HCT116 (cell line): ENCODE measurements around the gene SIRT3. TPM values are rescaled to one million over a fixed set of nuclear protein-coding genes. Genes with fewer than 3 reads are reported as not detected.

Experiments
- ATAC-seq: fragments of 200-7000 bp; cut with Tn5 transposase; 2 replicates; pipeline ENCODE4 v1.9.1; 2020; ENCODE audit warnings: mild to moderate bottlenecking, moderate library complexity
- BruUV-seq: library from RNA; stranded (reverse); fragments of 400-500 nt; replicated peaks from 2 replicates; lab custom pipeline; 2021; lab: Mats Ljungman, UMichigan
- CTCF ChIA-PET: fragments of 300-600 bp; sonication (Branson Sonifier 250); formaldehyde crosslinking; loops from one replicate; lab custom pipeline; 2021; ENCODE audit warnings: antibody characterized with exemption; lab: Charles Lee
- POLR2A ChIA-PET: fragments of 300-600, 350-600 bp; sonication (Branson Sonifier 250); formaldehyde crosslinking; loops from one replicate; lab custom pipeline; 2021; ENCODE audit warnings: antibody characterized with exemption; lab: Charles Lee
- RAD21 ChIA-PET, 2 experiments: fragments of 300-600 bp; sonication (Branson Sonifier 250); formaldehyde crosslinking; loops; one replicate each; lab custom pipeline; 2023; ENCODE audit warnings: low total read pairs in 2 of 2; ENCODE audit not compliant: uncharacterized antibody in 2 of 2, unreplicated experiment in 2 of 2, low non-redundant PET in 1 of 2; lab: Charles Lee
- DNase-seq: peaks from one replicate; pipeline ENCODE4 v3.0.0-alpha.2; 2010; ENCODE audit warnings: low read depth, low spot score
- H2AFZ ChIP-seq: fragments of 200-600 bp; shearing (Covaris generic), sonication (generic); 2 replicates; pipeline ENCODE4 v1.6.1; 2017; ENCODE audit warnings: low read depth, mixed run types, mixed read lengths, antibody characterized with exemption, low read length; ENCODE audit not compliant: poor library complexity, severe bottlenecking
- H3K27ac ChIP-seq: 2 replicates; pipeline ENCODE4 v1.5.1; 2012; ENCODE audit warnings: low read depth, low read length
- H3K27me3 ChIP-seq: fragments of 200-600 bp; sonication (generic); 2 replicates; pipeline ENCODE4 v1.6.1; 2016; ENCODE audit warnings: mixed run types, low read length, mixed read lengths; ENCODE audit not compliant: insufficient read depth
- H3K36me3 ChIP-seq, 2 experiments: fragments of 200-500 bp in 1 of 2; fragments of 200-600 bp in 1 of 2; sonication (Bioruptor generic) in 1 of 2; sonication (generic) in 1 of 2; 2 replicates each; pipeline versions ENCODE4 v1.5.1 to v1.6.1; 2014 to 2016; ENCODE audit warnings: low read length in 2 of 2, inconsistent platforms in 1 of 2, mixed read lengths in 1 of 2, mixed run types in 1 of 2; ENCODE audit not compliant: insufficient read depth in 2 of 2, control insufficient read depth in 1 of 2
- H3K4me1 ChIP-seq, 2 experiments: fragments of 200-600 bp in 1 of 2; sonication (generic) in 1 of 2; 2 replicates each; pipeline versions ENCODE4 v1.5.1 to v1.6.1; 2012 to 2017; ENCODE audit warnings: low read length in 2 of 2, inconsistent platforms in 1 of 2, mild to moderate bottlenecking in 1 of 2, mixed read lengths in 1 of 2, mixed run types in 1 of 2, moderate library complexity in 1 of 2; ENCODE audit not compliant: insufficient read depth in 2 of 2, control insufficient read depth in 1 of 2
- H3K4me2 ChIP-seq: fragments of 200-600 bp; sonication (generic); 2 replicates; pipeline ENCODE4 v1.6.1; 2017; ENCODE audit warnings: mixed run types, low read length, mixed read lengths
- H3K4me3 ChIP-seq, 2 experiments: fragments of 200-600 bp in 1 of 2; sonication (generic) in 1 of 2; replicated peaks in 1 of 2; 2 replicates each; pipeline ENCODE4 v1.5.1; 2011 to 2016; ENCODE audit warnings: low read length in 2 of 2, control low read depth in 1 of 2, low read depth in 1 of 2, mild to moderate bottlenecking in 1 of 2, mixed read lengths in 1 of 2, mixed run types in 1 of 2
- H3K79me2 ChIP-seq: fragments of 200-600 bp; sonication (generic); 2 replicates; pipeline ENCODE4 v1.6.1; 2017; ENCODE audit warnings: mild to moderate bottlenecking, mixed run types, low read length, moderate library complexity, mixed read lengths; ENCODE audit not compliant: insufficient read depth
- H3K9ac ChIP-seq: fragments of 200-600 bp; sonication (generic); 2 replicates; pipeline ENCODE4 v1.6.1; 2016; ENCODE audit warnings: low read length, mixed read lengths
- H3K9me2 ChIP-seq: fragments of 200-600 bp; sonication (generic), shearing (Covaris generic); 2 replicates; pipeline ENCODE4 v1.6.1; 2017; ENCODE audit warnings: mixed run types, mild to moderate bottlenecking, moderate library complexity; ENCODE audit not compliant: insufficient read depth
- H3K9me3 ChIP-seq, 2 experiments: fragments of 200-500 bp in 1 of 2; fragments of 200-600 bp in 1 of 2; sonication (Bioruptor generic) in 1 of 2; sonication (generic) in 1 of 2; 2 replicates each; pipeline ENCODE4 v1.6.1; 2014 to 2017; ENCODE audit warnings: low read length in 2 of 2, mixed read lengths in 2 of 2, inconsistent platforms in 1 of 2, low read depth in 1 of 2, mild to moderate bottlenecking in 1 of 2, mixed run types in 1 of 2, moderate library complexity in 1 of 2; ENCODE audit not compliant: control insufficient read depth in 1 of 2, insufficient read depth in 1 of 2
- H4K20me1 ChIP-seq: fragments of 200-600 bp; sonication (generic), shearing (Covaris generic); 2 replicates; pipeline ENCODE4 v1.6.1; 2017; ENCODE audit warnings: mixed run types, mild to moderate bottlenecking, moderate library complexity; ENCODE audit not compliant: insufficient read depth
- CBX3 ChIP-seq: IDR thresholded peaks from 2 replicates; pipeline ENCODE4 v1.6.1; 2012; ENCODE audit warnings: low read depth
- CEBPB ChIP-seq: IDR thresholded peaks from 2 replicates; pipeline ENCODE4 v1.6.1; 2012; ENCODE audit warnings: low read depth
- EGR1 ChIP-seq: IDR thresholded peaks from 2 replicates; pipeline ENCODE4 v1.6.1; 2012; ENCODE audit warnings: low read depth
- ELF1 ChIP-seq: IDR thresholded peaks from 2 replicates; pipeline ENCODE4 v1.6.1; 2012; ENCODE audit warnings: low read depth, borderline replicate concordance
- EZH2 ChIP-seq: fragments of 200-600 bp; sonication (generic); IDR thresholded peaks from 2 replicates; pipeline ENCODE4 v1.6.1; 2017; ENCODE audit warnings: antibody characterized with exemption, mixed run types
- EZH2phosphoT487 ChIP-seq: fragments of 200-600 bp; IDR thresholded peaks from 2 replicates; pipeline ENCODE4 v1.6.1; 2018; ENCODE audit warnings: antibody characterized with exemption, borderline replicate concordance
- FOSL1 ChIP-seq: IDR thresholded peaks from 2 replicates; pipeline ENCODE4 v1.6.1; 2012; ENCODE audit warnings: low read depth
- JUND ChIP-seq: IDR thresholded peaks from 2 replicates; pipeline ENCODE4 v1.6.1; 2012
- POLR2AphosphoS5 ChIP-seq: IDR thresholded peaks from 2 replicates; pipeline ENCODE4 v1.6.1; 2011; ENCODE audit warnings: mild to moderate bottlenecking, low read depth, low read length, moderate library complexity
- RAD21 ChIP-seq: IDR thresholded peaks from 2 replicates; pipeline ENCODE4 v1.6.1; 2012; ENCODE audit warnings: low read depth, mild to moderate bottlenecking
- SP1 ChIP-seq: IDR thresholded peaks from 2 replicates; pipeline ENCODE4 v1.6.1; 2012; ENCODE audit warnings: low read depth
- SRF ChIP-seq: IDR thresholded peaks from 2 replicates; pipeline ENCODE4 v1.6.1; 2012; ENCODE audit warnings: low read depth
- TCF7L2 ChIP-seq: IDR thresholded peaks from 2 replicates; pipeline ENCODE4 v1.7.0; 2011; ENCODE audit warnings: borderline replicate concordance, inconsistent platforms; ENCODE audit not compliant: insufficient read depth, insufficient read length; ENCODE audit errors: extremely low read depth
- YY1 ChIP-seq: IDR thresholded peaks from 2 replicates; pipeline ENCODE4 v1.6.1; 2011; ENCODE audit warnings: low read length, low read depth, moderate library complexity, mild to moderate bottlenecking; ENCODE audit not compliant: insufficient replicate concordance; ENCODE audit errors: extremely low read depth
- ZFX ChIP-seq: fragments of 450-650 bp; IDR thresholded peaks from 2 replicates; pipeline ENCODE4 v1.6.1; 2017
- intact Hi-C: fragments of 100-400 bp; cut with micrococcal nuclease; formaldehyde crosslinking; loops from 2 replicates; pipeline ENCODE4 v1.10.0; 2022
- total RNA-seq: library from RNA; stranded (reverse); gene quantifications from one replicate; pipeline ENCODE4 v1.2.1, GENCODE V29; 2021; ENCODE audit not compliant: unreplicated experiment
- TF ChIP-seq, protein P1 (sequence below): IDR thresholded peaks from 2 replicates; pipeline ENCODE4 v1.6.1; 2012; ENCODE audit warnings: low read depth
- TF ChIP-seq, protein P2 (sequence below): IDR thresholded peaks from 2 replicates; pipeline ENCODE4 v1.6.1; 2011; ENCODE audit warnings: mild to moderate bottlenecking, low read length, moderate library complexity; ENCODE audit not compliant: insufficient replicate concordance; ENCODE audit errors: extremely low read depth
- TF ChIP-seq, protein P3 (sequence below), 3 experiments: fragments of 200-600 bp in 1 of 3; sonication (generic) in 1 of 3; IDR thresholded peaks in 2 of 3; conservative IDR thresholded peaks in 1 of 3; 2 replicates each; pipeline ENCODE4 v1.5.1; 2012 to 2017; ENCODE audit warnings: low read depth in 2 of 3, low read length in 2 of 3, antibody characterized with exemption in 1 of 3, borderline replicate concordance in 1 of 3, control low read depth in 1 of 3, mild to moderate bottlenecking in 1 of 3, mixed read lengths in 1 of 3, mixed run types in 1 of 3, moderate library complexity in 1 of 3; ENCODE audit not compliant: insufficient read depth in 1 of 3

Gene SIRT3
- total RNA-seq, 1 experiment from 2014 or later: 17.9 TPM

DNA sequence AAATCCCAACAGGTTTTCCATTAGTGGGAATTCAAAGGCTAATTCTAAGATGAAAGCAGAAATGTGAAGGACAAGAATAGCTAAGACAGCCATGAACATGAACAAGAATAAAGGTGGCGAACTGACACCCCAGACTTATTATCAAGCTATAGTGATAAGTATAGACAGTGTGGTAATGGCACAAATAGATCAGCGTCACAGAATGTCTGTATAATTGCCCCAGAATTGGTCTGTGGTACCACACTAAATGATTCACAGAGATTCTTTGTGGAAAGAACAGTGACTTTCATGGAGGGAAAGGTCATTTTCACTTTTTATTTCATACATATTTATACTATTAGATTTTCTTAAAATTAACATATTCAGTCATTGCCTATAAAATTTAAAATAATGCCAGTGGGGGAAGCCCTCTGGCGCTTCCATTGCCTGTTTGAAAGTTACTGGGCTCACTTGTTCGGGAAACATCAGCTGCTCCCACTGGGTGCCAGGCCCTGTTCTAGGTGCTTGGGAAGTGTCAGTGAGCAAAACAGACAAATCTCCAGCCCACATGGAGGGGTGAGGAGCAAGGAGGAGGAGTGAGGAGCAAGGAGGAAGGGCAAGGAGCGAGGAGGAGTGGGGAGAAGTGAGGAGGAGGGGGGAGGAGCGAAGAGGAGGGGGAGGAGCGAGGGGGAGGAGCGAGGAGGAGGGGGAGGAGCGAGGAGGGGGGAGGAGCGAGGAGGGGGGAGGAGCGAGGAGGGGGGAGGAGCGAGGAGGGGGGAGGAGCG, 30.7 kb upstream of the SIRT3 start:
- ChIA-PET POLR2A (no interaction called here), RAD21 (no interaction called here), CTCF (interaction anchor here (1.1 kb wide), 1 partner anchor 16 kb away, joined by 3 read pairs; no protein-coding TSS in a partner anchor)
- no peaks in the 10 kb centered on the region for H3K36me3 ChIP-seq
- H3K4me2 ChIP-seq: peak overlapping the region; percentile 53; the same call in 1 of the 2 replicates
- no peaks in the 10 kb centered on the region for H3K79me2 ChIP-seq
- H3K9me2 ChIP-seq: no peaks in the 10 kb centered on the region
- no peak overlapping the region for H3K27ac ChIP-seq
- H3K9ac ChIP-seq: no peak overlapping the region
- BruUV-seq: no TSS peak
- no peaks in the 10 kb centered on the region for H3K9me3 ChIP-seq
- H2AFZ ChIP-seq: no peak overlapping the region
- TF ChIP-seq YY1 (no peak), ZFX (no peak), POLR2AphosphoS5 (no peak), EZH2phosphoT487 (no peak), RAD21 (no peak), SP1 (no peak), ELF1 (no peak), SRF (no peak), CBX3 (no peak), CEBPB (no peak), JUND (no peak), EGR1 (no peak), EZH2 (no peak), TCF7L2 (no peak), FOSL1 (no peak)
- TF ChIP-seq, protein P1, sequence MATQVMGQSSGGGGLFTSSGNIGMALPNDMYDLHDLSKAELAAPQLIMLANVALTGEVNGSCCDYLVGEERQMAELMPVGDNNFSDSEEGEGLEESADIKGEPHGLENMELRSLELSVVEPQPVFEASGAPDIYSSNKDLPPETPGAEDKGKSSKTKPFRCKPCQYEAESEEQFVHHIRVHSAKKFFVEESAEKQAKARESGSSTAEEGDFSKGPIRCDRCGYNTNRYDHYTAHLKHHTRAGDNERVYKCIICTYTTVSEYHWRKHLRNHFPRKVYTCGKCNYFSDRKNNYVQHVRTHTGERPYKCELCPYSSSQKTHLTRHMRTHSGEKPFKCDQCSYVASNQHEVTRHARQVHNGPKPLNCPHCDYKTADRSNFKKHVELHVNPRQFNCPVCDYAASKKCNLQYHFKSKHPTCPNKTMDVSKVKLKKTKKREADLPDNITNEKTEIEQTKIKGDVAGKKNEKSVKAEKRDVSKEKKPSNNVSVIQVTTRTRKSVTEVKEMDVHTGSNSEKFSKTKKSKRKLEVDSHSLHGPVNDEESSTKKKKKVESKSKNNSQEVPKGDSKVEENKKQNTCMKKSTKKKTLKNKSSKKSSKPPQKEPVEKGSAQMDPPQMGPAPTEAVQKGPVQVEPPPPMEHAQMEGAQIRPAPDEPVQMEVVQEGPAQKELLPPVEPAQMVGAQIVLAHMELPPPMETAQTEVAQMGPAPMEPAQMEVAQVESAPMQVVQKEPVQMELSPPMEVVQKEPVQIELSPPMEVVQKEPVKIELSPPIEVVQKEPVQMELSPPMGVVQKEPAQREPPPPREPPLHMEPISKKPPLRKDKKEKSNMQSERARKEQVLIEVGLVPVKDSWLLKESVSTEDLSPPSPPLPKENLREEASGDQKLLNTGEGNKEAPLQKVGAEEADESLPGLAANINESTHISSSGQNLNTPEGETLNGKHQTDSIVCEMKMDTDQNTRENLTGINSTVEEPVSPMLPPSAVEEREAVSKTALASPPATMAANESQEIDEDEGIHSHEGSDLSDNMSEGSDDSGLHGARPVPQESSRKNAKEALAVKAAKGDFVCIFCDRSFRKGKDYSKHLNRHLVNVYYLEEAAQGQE: no peak
- TF ChIP-seq, protein P2, sequence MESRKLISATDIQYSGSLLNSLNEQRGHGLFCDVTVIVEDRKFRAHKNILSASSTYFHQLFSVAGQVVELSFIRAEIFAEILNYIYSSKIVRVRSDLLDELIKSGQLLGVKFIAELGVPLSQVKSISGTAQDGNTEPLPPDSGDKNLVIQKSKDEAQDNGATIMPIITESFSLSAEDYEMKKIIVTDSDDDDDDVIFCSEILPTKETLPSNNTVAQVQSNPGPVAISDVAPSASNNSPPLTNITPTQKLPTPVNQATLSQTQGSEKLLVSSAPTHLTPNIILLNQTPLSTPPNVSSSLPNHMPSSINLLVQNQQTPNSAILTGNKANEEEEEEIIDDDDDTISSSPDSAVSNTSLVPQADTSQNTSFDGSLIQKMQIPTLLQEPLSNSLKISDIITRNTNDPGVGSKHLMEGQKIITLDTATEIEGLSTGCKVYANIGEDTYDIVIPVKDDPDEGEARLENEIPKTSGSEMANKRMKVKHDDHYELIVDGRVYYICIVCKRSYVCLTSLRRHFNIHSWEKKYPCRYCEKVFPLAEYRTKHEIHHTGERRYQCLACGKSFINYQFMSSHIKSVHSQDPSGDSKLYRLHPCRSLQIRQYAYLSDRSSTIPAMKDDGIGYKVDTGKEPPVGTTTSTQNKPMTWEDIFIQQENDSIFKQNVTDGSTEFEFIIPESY: no peak
- TF ChIP-seq, protein P3, sequence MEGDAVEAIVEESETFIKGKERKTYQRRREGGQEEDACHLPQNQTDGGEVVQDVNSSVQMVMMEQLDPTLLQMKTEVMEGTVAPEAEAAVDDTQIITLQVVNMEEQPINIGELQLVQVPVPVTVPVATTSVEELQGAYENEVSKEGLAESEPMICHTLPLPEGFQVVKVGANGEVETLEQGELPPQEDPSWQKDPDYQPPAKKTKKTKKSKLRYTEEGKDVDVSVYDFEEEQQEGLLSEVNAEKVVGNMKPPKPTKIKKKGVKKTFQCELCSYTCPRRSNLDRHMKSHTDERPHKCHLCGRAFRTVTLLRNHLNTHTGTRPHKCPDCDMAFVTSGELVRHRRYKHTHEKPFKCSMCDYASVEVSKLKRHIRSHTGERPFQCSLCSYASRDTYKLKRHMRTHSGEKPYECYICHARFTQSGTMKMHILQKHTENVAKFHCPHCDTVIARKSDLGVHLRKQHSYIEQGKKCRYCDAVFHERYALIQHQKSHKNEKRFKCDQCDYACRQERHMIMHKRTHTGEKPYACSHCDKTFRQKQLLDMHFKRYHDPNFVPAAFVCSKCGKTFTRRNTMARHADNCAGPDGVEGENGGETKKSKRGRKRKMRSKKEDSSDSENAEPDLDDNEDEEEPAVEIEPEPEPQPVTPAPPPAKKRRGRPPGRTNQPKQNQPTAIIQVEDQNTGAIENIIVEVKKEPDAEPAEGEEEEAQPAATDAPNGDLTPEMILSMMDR (IDR thresholded peaks at IDR 0.05 in 2 of 3, conservative IDR thresholded peaks at IDR 0.05 in 1 of 3; ENCODE audit: borderline replicate concordance in 1 of 3, insufficient read depth in 1 of 3, low read depth in 2 of 3, low read length in 2 of 3): no peak
- H3K4me1 ChIP-seq: peaks cover 8 to 12% of the 10 kb centered on the region in 2 experiments
- ATAC-seq: peak; percentile 74
- H4K20me1 ChIP-seq: no peaks in the 10 kb centered on the region
- no peaks in the 10 kb centered on the region for H3K27me3 ChIP-seq
- DNase-seq: no peak
- intact Hi-C loops: no loop called here
- no peak overlapping the region for H3K4me3 ChIP-seq
